Activated CD4-positive, CD25-positive, alpha-beta regulatory T cell treated with anti-CD3 and anti-CD28 coated beads, Interleukin-2, amount 50 U/mL, for 72 hours (primary cell): ENCODE data around the gene LLGL2.

Experiments used
- DNase-seq: peaks from one replicate; pipeline ENCODE4 v3.0.0; 2021

Gene LLGL2

DNA sequence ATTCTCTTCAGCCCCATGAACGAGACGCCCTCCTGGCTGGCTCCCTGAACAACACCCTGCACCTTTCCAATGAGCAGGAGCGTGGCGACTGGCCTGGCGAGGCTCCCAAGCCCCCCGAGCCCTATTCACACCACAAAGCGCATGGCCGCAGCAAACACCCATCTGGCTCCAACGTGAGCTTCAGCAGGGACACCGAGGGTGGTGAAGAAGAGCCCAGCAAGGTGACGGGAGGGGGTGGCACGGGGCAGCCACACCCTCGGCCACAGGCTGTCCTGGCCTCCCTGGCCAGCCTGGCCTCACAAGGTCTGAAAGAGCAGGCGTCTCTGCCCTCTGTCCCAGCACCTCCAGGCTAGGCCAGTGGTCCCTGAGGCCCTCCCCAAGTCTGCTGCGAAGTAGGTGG lies 33.8 kb upstream of the LLGL2 start:
- no peak for DNase-seq

GRCh38 chr17:75492555-75493168 lies 32.8 kb upstream of the LLGL2 start:
- DNase-seq = no peak

DNA sequence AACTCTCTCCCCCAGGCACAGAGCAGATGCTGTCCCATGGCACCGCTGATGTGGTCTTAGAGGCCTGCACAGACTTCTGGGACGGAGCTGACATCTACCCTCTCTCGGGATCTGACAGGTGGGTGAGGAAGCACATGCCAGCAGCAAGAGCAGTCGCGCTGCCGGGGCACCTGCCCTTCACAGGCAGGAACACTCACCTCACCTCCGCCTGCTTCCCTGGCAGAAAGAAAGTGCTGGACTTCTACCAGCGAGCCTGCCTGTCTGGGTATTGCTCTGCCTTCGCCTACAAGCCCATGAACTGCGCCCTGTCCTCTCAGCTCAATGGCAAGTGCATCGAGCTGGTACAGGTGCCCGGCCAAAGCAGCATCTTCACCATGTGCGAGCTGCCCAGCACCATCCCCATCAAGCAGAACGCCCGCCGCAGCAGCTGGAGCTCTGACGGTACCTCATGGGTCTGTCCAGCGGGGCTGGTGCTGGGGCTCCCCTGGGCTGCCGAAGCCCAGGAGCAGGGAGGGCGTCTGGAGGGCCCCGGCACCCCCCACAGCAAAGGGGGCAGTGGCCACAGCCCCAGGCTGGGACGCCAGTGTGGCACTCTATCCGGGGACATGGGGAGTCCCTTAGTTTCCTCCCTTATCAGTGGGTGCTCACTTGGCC lies 31.9 kb upstream of the LLGL2 start:
- DNase-seq = no peak

DNA sequence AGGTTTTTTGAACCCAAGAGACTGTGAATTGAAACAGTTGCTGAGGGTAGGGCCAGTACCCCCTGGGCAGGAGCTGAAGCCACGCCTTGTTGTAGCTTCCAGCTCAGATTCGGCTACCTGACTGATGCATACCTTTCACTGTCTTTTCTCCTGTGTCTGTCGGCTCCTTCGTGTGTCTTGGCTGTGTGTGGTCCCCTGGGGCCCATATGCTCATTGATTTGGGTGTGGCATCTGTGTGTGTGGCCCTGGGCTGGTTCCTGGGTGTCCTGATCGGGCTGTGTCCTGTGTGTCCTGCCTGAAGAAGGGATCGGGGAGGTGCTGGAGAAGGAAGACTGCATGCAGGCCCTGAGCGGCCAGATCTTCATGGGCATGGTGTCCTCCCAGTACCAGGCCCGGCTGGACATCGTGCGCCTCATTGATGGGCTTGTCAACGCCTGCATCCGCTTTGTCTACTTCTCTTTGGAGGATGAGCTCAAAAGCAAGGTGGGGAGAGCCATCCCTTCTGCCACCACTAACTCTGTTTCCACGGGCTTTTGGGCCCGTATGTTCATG lies 31.1 kb upstream of the LLGL2 start:
- no peak for DNase-seq

GRCh38 chr17:75496005-75496404 lies 29.5 kb upstream of the LLGL2 start:
- no peak for DNase-seq

GRCh38 chr17:75498039-75498725 lies 27.3 kb upstream of the LLGL2 start:
- no peak for DNase-seq

- DNase-seq = no peak
Measured at GRCh38 chr17:75498726-75499213, 26.7 kb upstream of the LLGL2 start.

DNA sequence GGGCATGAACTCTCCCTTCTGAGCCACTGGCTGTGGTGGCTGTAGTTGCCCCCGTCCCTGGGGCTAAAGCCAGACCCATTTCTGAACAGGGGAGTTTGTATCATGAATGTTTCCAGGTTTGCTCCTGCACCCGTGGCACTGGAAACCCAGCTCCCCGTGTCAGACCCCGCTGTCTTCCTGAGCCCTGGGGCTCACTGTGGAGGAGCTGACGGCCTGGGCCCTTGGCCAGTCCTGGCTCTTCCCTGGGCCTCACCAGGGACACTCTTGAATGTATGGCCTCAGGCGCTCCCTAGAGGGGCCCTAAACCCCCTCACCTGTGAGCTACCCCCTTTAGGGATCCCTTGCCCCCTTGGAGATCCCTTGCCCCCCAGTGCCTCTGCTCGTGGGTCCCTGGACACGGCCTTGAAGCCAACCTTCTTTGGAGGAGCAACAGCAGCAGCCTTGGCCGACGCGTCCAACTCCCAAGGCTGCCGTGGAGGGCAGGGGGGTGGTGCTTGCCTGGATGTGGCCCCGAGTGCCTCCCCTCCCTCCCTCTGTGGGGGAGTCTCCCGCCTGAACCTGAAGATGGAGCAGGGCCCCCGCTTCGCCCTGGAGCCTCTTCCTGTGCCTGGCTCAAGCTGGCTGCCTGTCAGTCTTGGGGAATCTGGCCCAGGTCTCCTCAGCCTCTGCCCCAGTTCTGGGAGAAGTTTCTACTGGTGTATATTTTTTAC lies 26.0 kb upstream of the LLGL2 start:
- DNase-seq = no peak

- no peak for DNase-seq
Measured at GRCh38 chr17:75500419-75501216, 24.9 kb upstream of the LLGL2 start.

GRCh38 chr17:75501378-75502071 lies 24.0 kb upstream of the LLGL2 start:
- no peak for DNase-seq

- no peak for DNase-seq
Measured at GRCh38 chr17:75502072-75502720, 23.3 kb upstream of the LLGL2 start.

DNA sequence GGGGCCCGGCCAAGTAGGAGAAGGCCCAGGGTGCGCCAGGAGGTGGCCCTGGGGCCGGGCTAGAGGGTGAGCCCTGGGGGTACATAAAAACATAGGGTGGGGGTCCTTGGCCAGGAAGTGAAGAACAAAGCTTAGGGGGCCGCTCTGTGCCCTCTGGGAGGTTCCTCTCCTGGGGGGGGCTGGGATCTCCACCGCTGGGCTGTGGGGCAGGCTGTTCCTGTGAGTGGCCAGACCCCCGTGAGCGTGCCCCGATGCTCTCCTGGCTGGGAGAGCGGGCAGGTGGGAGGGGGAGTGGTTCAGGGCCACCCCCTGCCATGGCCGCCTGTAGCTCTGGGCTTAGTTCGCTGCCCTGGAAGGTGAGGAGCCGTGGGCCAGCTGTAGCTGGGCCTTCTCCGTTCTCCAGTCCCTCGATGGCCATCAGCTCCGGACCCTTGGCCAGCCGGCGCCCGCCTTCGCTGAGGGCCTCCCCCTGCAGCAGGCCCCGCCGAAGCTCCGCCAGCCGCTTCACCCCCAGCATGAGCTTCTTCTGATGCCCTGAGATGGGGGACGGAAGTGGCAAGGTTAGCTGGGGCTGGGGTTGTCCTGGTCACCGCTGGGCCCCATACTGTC lies 22.7 kb upstream of the LLGL2 start:
- no peak for DNase-seq

DNA sequence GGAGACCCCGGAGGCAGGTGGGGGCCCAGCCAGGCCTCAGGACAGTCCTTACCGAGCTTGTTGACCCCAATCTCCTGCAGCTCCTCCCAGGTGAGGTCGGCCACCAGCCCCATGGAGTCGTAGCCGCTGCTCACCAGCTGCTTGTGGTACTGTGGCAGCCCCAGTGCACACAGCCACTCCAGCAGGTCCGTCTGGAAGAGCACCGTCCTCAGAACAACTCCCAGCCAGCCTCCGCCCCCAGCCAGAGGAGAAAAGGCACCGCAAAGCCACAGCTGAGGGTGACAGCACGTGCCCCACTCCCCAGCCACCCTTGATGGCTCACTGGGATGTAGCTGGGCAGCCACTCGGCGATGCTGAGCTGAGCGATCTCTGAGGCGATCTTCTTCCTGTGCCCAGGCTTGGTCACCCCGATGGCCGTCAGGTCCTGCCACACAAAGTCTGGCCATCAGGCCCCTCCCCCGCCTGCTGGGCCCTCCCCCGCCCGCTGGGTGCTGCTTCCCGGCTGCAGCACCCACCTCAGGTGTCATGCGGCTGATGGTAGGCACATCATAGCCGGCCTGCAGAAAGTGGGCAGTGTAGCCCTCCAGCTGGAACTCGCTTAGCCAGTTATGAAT lies 22.1 kb upstream of the LLGL2 start:
- DNase-seq = no peak

- no peak for DNase-seq
Measured at GRCh38 chr17:75503976-75504346, 21.5 kb upstream of the LLGL2 start.

DNA sequence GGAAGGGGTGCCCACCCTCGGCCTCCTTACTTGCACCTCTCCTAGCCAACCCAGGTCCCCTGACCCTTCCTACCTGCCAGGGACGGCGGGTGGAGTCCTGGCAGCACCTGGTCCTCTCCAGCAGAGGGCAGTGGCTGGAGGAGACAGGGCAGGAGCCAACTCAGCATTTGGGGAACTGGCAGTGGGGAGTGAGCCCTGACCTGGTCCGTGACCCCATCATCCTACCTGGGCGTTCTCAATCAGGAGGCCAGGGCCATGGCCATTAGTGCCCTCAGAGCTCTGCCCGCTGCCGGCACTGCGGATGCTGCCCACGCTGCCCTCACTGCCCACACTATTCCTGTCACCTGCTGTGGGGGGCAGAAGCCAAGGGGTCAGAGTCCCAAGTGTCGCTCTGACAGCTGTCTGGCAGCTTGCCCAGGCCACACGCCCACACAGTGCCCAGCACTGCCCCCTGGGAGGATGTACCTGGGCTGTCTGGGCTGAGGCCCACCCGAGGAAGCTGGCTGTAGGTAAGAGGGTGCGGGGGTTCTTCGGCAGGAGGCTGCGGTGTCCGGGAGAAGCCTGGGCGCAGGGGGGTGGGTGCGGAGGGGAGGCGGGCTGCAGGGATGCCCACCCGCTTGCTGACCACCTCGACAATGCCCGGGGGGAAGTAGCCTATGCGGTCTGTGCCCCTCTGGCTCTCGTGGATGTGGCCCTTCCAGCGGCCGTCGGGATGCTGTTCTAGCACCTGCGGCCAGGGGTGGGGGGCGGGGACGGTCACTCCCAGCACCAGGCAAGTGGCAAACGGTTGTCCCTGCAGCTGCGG lies 20.9 kb upstream of the LLGL2 start:
- DNase-seq = no peak

- no peak for DNase-seq
Measured at GRCh38 chr17:75505152-75505409, 20.4 kb upstream of the LLGL2 start.

- no peak for DNase-seq
Measured at GRCh38 chr17:75505640-75506039, 19.9 kb upstream of the LLGL2 start.

DNA sequence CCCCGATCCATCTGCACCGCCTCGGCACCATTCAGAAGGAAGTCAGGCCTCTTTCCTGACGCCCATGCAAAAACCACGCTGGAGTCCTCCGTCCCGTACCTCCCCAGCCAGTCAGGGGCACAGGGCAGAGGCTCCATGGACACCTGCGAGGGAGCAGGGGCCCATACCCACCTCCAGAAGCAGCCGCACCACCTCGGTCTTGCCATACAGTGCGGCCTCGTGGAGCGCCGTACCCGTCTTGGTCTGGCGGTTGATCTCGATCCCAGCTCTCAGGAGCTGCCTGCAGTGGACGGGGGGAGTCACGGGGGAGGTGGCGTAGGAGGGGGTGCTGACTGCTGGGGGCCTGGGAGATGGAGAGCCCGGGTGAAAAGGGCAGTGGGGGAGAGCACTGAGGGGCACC lies 19.4 kb upstream of the LLGL2 start:
- no peak for DNase-seq

- DNase-seq = no peak
Measured at GRCh38 chr17:75506888-75507287, 18.6 kb upstream of the LLGL2 start.
